A549 treated with DMSO at 1 μM for 4 hours (cell line): ENCODE data around the gene TRAPPC4. TPM values are rescaled to one million over a fixed set of nuclear protein-coding genes. Genes with fewer than 3 reads are reported as not detected.

Experiments used
- total RNA-seq: library from RNA; stranded (reverse); fragments of 200-300 nt; extraction: Qiagen RNA extraction; gene quantifications from 5 replicates; pipeline ENCODE4 v1.2.3, GENCODE V29; 2022; ENCODE audit warnings: low read depth

Gene TRAPPC4
- 57.0 to 64.6 TPM (median 62.7 TPM) in 5 replicates for total RNA-seq

DNA sequence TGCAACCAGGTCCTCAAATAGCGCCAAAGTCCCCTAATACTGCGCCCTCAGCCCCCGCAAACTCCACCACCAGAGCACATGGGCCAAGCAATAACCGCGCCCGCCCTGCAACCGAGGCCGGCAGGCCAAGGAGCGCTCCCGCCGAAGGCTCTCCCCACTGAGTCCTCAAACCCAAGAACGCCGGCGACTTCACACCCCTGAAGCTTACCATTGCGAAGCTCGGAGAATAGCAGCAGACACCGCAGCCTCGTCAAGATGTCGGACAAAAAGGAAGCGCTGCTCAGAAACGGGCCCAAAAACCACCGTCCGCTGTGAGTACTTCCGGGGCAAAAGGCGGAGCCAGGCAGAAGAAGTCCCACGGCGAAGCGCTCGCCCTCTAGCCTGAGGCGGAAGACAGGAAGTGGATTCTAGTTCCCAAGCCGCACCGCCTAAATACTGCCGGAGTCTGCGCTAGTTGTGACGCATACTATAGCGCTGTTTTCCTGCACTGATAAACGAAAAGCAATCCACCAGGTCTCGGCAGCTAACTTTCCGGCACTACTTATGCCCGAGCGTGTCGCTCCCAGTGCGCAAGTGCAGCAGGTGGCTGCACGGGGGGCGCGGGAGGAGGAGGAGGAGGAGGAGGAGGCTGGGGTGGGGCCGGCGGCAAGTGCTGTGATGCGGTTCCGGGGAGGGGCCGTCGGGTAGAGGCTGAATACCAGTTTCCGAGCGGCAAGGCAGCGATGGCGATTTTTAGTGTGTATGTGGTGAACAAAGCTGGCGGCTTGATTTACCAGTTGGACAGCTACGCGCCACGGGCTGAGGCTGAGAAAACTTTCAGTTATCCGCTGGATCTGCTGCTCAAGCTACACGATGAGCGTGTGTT lies at the start of gene TRAPPC4, which contains the start of gene RPS25:
TSS of gene TRAPPC4 (plus strand) at position 693 of the 865 bp plus-strand sequence. CDS start at position 723, 30 bp downstream.
TSS of gene RPS25 (minus strand) at position 270 of the 865 bp plus-strand sequence. CDS start at position 211, 59 bp downstream.

GRCh38 chr11:118971646-118972045 lies 46.9 kb upstream of the TRAPPC4 start, which contains the start of gene FOXR1:
Gene FOXR1 (plus strand): TSS chr11:118971761. CDS start chr11:118971932, 171 bp downstream.

GRCh38 chr11:118997627-118998387 lies 20.8 kb upstream of the TRAPPC4 start, which contains the start of gene CENATAC:
Gene CENATAC (plus strand): TSS chr11:118998138. CDS start chr11:118998198, 60 bp downstream.

DNA sequence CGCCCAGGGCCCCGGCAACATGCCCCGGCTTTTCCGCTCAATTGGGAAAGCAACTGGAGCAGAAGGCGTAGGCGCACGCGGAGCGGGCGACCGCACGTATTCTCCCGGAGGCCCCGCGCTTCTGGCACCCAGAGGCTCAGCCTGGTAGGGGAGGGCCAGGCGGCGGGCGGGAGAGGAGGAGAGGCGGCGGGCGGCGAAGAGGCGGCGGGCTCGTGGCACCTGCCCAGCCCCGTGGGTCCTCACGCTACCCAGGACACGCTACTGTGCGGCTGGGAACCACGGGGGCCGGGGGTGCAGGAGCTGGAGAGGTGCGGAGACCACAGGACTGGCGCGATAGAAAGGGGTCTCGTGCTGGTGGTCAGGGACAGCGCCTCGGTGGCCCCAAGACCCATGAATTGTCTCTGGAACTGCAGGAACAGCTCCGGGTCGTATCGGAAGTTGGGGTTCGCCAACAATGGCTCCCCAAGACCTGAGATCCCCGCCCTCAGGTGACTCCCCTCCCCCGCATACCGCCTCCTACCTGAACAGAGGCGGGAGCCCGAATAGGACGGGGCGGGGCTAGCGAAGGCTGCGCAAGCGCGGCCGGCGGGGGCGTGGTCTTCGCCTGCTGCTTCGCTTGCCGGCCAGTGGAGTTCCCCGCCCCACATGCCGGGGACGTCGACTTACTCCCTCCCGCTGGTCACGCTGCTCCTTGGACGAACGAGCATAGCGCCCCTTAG lies 11.9 kb downstream of the TRAPPC4 start, which contains the start of gene SLC37A4:
TSS of gene SLC37A4 (minus strand) at position 549 of the 719 bp plus-strand sequence.

DNA sequence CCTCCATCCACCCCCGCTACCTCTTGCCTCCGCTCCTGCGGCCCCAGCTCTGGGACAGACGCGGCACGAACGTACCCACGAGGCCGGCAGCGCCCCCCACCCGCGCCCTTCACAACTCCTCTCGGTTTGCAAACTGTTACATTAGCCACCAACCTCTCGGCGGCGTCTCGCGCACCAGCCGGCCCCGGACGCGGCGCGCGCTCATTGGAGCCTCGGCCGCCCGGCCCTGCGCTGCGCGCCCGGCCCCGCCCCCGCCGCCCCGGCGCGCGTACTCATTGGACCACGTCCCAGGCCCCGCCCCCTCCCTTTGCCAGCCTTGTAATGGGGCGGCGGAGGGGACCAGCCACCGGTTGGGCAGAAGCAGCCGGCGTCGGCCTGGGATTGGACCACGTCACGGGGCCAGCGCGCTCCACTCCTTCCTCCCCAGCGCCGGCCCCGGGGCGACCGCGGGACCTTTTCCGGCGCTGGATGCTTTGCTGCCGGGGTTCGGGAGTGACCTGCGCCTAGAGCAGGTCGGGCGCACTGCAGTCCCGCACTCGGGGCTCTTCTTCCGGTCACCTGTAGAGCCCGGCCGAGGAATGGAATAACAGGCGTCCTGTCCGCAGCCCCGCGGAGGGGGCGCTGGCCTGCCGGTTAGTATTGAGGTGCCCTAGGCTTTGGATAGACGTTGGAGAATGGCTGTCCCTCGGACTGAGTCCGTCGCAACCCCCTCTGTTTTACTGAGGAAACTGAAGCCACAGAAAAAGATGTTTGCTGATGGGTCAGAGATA lies 38.6 kb downstream of the TRAPPC4 start, which contains the start of gene HYOU1:
TSS of gene HYOU1 (minus strand) at position 206 of the 770 bp plus-strand sequence. CDS start 1,045 bp downstream, outside the sequence.

DNA sequence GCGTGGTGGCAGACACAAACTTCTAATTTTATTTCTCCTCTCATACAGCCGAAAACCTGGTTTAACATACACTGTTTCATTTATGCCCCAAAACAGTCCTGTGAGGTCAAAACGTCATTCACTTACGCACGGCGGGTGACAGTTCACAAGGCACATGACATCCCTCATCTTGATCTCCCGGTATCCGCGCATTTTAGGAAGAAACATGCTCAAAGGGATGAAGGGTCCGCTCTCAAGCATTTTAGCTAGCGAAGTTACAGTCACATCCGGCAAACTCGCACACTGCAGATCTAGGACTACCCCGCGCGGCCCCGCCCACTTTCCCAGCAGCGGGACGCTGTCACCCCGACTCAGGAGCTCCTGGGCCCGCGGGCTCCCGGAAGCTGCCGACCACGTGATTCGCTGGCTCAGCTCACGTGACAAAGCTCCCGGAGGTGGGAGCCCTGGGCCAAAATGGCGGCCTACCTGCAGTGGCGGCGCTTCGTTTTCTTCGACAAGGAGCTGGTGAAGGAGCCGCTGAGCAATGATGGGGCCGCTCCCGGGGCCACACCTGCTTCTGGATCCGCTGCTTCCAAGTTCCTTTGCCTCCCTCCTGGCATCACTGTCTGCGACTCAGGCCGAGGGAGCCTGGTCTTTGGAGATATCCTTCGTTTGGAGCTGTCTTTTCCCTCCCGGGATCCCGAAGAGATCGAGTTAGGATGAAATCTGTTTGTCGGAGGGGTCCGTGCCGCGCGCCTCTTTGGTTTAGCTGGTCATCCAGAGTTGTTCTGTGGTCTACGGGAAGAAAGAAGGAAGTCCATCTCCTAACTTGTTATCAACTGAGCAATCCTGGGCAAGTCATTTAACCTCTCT lies 49.0 kb downstream of the TRAPPC4 start, which contains the start of gene VPS11:
TSS of gene VPS11 (plus strand) at position 448 of the 852 bp plus-strand sequence. CDS start at position 454, 6 bp downstream.

Other genes starting within 250 kb of the TRAPPC4 start
- gene DDX6, start 227.6 kb upstream of the TRAPPC4 start, total RNA-seq = 24.1 to 32.8 TPM (median 31.4 TPM) in 5 replicates
- gene CXCR5, start 134.9 kb upstream of the TRAPPC4 start, total RNA-seq = 0.07 to 0.24 TPM (median 0.20 TPM) in 5 replicates
- gene BCL9L, start 92.8 kb upstream of the TRAPPC4 start, total RNA-seq = 86.6 to 141 TPM (median 122 TPM) in 5 replicates
- 0.53 to 0.94 TPM (median 0.81 TPM) in 5 replicates for gene UPK2, start 62.5 kb upstream of the TRAPPC4 start, total RNA-seq
- gene FOXR1, start 47.0 kb upstream of the TRAPPC4 start, total RNA-seq = not detected in 5 replicates
- 10.0 to 18.0 TPM (median 11.3 TPM) in 5 replicates for gene CENATAC, start 20.6 kb upstream of the TRAPPC4 start, total RNA-seq
- gene RPS25, start 423 bp upstream of the TRAPPC4 start, total RNA-seq = 759 to 1,109 TPM (median 829 TPM) in 5 replicates
- gene SLC37A4, start 12.1 kb downstream of the TRAPPC4 start, total RNA-seq = 10.3 to 11.8 TPM (median 11.0 TPM) in 5 replicates
- 46.0 to 54.7 TPM (median 51.4 TPM) in 5 replicates for gene HYOU1, start 38.4 kb downstream of the TRAPPC4 start, total RNA-seq
- gene VPS11, start 49.1 kb downstream of the TRAPPC4 start, total RNA-seq = 10.7 to 13.6 TPM (median 12.8 TPM) in 5 replicates
- gene HMBS, start 66.1 kb downstream of the TRAPPC4 start, total RNA-seq = 45.9 to 53.9 TPM (median 52.6 TPM) in 5 replicates
- 35.9 to 44.7 TPM (median 42.6 TPM) in 5 replicates for gene DPAGT1, start 83.1 kb downstream of the TRAPPC4 start, total RNA-seq
- 5.2 to 7.0 TPM (median 6.6 TPM) in 5 replicates for gene C2CD2L, start 88.6 kb downstream of the TRAPPC4 start, total RNA-seq
- gene HINFP, start 102.8 kb downstream of the TRAPPC4 start, total RNA-seq = 10.4 to 11.9 TPM (median 10.9 TPM) in 5 replicates
- 0.19 to 0.36 TPM (median 0.25 TPM) in 5 replicates for gene ABCG4, start 130.3 kb downstream of the TRAPPC4 start, total RNA-seq
- gene NLRX1, start 150.0 kb downstream of the TRAPPC4 start, total RNA-seq = 9.3 to 11.7 TPM (median 11.5 TPM) in 5 replicates
- 0.07 to 0.25 TPM (median 0.17 TPM) in 3 of 5 replicates, not detected in the others for gene NHERF4, start 166.7 kb downstream of the TRAPPC4 start, total RNA-seq
- gene CBL, start 187.6 kb downstream of the TRAPPC4 start, total RNA-seq = 7.8 to 11.6 TPM (median 10.8 TPM) in 5 replicates